ENCODE results near the gene MMRN1.
A peak's percentile ranks its signal among the peaks of the same experiment; 100 is the strongest.

MMRN1 gene

DNA sequence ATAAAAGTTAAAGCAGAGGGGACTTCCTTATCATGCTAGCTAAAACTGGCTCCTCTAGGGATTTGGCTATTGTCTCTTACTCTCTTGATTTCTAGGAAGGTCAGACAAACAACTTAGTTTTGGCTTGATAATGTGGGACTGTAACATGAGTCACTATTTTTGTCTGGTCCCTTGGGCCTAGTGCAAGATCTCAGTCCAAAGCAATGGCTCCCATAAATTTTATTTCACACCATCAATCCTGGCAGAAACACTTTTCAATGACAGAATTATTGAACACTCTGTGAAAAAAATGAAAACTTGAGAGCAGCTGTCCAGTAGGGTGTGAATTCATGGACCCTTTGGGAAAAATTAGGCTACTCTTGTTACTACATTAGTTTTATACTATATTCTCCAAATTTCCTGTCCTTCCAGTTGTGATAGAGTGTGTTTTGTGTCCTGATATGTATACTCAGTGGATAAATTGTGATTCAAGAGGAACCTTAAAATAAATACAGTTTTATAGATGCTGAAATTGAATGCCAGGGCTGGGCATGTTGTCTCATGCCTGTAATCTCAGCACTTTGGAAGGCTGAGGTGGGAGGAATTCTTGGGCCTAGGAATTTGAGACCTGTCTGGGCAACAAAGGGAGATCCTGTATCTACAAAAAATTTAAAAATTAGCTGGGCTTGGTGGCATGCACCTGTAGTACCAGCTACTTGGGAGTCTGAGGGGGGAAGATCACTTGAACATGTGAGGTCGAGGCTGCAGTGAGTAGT lies 46.9 kb upstream of the MMRN1 start (continued):
- TF ChIP-seq, protein P1, sequence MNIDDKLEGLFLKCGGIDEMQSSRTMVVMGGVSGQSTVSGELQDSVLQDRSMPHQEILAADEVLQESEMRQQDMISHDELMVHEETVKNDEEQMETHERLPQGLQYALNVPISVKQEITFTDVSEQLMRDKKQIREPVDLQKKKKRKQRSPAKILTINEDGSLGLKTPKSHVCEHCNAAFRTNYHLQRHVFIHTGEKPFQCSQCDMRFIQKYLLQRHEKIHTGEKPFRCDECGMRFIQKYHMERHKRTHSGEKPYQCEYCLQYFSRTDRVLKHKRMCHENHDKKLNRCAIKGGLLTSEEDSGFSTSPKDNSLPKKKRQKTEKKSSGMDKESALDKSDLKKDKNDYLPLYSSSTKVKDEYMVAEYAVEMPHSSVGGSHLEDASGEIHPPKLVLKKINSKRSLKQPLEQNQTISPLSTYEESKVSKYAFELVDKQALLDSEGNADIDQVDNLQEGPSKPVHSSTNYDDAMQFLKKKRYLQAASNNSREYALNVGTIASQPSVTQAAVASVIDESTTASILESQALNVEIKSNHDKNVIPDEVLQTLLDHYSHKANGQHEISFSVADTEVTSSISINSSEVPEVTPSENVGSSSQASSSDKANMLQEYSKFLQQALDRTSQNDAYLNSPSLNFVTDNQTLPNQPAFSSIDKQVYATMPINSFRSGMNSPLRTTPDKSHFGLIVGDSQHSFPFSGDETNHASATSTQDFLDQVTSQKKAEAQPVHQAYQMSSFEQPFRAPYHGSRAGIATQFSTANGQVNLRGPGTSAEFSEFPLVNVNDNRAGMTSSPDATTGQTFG (tag by site-specific recombination; IDR thresholded peaks at IDR 0.05; ENCODE audit: borderline replicate concordance): no peak
- TF ChIP-seq, protein P2, sequence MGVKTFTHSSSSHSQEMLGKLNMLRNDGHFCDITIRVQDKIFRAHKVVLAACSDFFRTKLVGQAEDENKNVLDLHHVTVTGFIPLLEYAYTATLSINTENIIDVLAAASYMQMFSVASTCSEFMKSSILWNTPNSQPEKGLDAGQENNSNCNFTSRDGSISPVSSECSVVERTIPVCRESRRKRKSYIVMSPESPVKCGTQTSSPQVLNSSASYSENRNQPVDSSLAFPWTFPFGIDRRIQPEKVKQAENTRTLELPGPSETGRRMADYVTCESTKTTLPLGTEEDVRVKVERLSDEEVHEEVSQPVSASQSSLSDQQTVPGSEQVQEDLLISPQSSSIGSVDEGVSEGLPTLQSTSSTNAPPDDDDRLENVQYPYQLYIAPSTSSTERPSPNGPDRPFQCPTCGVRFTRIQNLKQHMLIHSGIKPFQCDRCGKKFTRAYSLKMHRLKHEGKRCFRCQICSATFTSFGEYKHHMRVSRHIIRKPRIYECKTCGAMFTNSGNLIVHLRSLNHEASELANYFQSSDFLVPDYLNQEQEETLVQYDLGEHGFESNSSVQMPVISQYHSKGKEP (tag by site-specific recombination; IDR thresholded peaks at IDR 0.05): no peak; the same call in 1 of the 2 replicates
- TF ChIP-seq ZNF175 (tag by site-specific recombination; IDR thresholded peaks at IDR 0.05): no peak
- TF ChIP-seq ZNF350 (tag by site-specific recombination; IDR thresholded peaks at IDR 0.05): no peak
- no peak for TF ChIP-seq ZNF610 (tag by site-specific recombination; IDR thresholded peaks at IDR 0.05; ENCODE audit: borderline replicate concordance)
- TF ChIP-seq ZNF324 (tag by site-specific recombination; IDR thresholded peaks at IDR 0.05): no peak
- TF ChIP-seq ZSCAN23 (tag by site-specific recombination; IDR thresholded peaks at IDR 0.05): no peak
- TF ChIP-seq YY1 (tag by site-specific recombination; IDR thresholded peaks at IDR 0.05): no peak
- TF ChIP-seq ZBTB8A (tag by site-specific recombination; IDR thresholded peaks at IDR 0.05): peak; percentile 47
- TF ChIP-seq, protein P3, sequence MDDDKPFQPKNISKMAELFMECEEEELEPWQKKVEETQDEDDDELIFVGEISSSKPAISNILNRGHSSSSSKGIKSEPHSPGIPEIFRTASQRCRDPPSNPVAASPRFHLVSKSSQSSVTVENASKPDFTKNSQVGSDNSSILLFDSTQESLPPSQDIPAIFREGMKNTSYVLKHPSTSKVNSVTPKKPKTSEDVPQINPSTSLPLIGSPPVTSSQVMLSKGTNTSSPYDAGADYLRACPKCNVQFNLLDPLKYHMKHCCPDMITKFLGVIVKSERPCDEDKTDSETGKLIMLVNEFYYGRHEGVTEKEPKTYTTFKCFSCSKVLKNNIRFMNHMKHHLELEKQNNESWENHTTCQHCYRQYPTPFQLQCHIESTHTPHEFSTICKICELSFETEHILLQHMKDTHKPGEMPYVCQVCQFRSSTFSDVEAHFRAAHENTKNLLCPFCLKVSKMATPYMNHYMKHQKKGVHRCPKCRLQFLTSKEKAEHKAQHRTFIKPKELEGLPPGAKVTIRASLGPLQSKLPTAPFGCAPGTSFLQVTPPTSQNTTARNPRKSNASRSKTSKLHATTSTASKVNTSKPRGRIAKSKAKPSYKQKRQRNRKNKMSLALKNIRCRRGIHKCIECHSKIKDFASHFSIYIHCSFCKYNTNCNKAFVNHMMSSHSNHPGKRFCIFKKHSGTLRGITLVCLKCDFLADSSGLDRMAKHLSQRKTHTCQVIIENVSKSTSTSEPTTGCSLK (tag by site-specific recombination; IDR thresholded peaks at IDR 0.05): no peak
- no peak for TF ChIP-seq ZNF37A (tag by site-specific recombination; IDR thresholded peaks at IDR 0.05)
- peak; percentile 97 for TF ChIP-seq ZNF843 (tag by site-specific recombination; IDR thresholded peaks at IDR 0.05)
- TF ChIP-seq KLF16 (tag by site-specific recombination; IDR thresholded peaks at IDR 0.05): peak; percentile 16; the same call in 1 of the 2 replicates
- no peak for TF ChIP-seq ZNF747 (tag by site-specific recombination; IDR thresholded peaks at IDR 0.05)
- no peak for TF ChIP-seq ZNF19 (tag by site-specific recombination; IDR thresholded peaks at IDR 0.05; ENCODE audit: low read depth)
- no peak for TF ChIP-seq ZNF600 (tag by site-specific recombination; IDR thresholded peaks at IDR 0.05)
- TF ChIP-seq ZNF585B (tag by site-specific recombination; IDR thresholded peaks at IDR 0.05): no peak
- TF ChIP-seq YY2 (tag by site-specific recombination; IDR thresholded peaks at IDR 0.05): no peak
- peak; percentile 35; the same call in 1 of the 2 replicates for TF ChIP-seq ZNF24 (tag by site-specific recombination; IDR thresholded peaks at IDR 0.05)
- TF ChIP-seq, protein P4, sequence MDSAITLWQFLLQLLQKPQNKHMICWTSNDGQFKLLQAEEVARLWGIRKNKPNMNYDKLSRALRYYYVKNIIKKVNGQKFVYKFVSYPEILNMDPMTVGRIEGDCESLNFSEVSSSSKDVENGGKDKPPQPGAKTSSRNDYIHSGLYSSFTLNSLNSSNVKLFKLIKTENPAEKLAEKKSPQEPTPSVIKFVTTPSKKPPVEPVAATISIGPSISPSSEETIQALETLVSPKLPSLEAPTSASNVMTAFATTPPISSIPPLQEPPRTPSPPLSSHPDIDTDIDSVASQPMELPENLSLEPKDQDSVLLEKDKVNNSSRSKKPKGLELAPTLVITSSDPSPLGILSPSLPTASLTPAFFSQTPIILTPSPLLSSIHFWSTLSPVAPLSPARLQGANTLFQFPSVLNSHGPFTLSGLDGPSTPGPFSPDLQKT (IDR thresholded peaks at IDR 0.05; ENCODE audit: borderline replicate concordance, low read depth, low read length): no peak
- TF ChIP-seq, protein P5, sequence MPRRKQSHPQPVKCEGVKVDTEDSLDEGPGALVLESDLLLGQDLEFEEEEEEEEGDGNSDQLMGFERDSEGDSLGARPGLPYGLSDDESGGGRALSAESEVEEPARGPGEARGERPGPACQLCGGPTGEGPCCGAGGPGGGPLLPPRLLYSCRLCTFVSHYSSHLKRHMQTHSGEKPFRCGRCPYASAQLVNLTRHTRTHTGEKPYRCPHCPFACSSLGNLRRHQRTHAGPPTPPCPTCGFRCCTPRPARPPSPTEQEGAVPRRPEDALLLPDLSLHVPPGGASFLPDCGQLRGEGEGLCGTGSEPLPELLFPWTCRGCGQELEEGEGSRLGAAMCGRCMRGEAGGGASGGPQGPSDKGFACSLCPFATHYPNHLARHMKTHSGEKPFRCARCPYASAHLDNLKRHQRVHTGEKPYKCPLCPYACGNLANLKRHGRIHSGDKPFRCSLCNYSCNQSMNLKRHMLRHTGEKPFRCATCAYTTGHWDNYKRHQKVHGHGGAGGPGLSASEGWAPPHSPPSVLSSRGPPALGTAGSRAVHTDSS (tag by site-specific recombination; IDR thresholded peaks at IDR 0.05): peak; percentile 40; the same call in 1 of the 2 replicates
- TF ChIP-seq, protein P6, sequence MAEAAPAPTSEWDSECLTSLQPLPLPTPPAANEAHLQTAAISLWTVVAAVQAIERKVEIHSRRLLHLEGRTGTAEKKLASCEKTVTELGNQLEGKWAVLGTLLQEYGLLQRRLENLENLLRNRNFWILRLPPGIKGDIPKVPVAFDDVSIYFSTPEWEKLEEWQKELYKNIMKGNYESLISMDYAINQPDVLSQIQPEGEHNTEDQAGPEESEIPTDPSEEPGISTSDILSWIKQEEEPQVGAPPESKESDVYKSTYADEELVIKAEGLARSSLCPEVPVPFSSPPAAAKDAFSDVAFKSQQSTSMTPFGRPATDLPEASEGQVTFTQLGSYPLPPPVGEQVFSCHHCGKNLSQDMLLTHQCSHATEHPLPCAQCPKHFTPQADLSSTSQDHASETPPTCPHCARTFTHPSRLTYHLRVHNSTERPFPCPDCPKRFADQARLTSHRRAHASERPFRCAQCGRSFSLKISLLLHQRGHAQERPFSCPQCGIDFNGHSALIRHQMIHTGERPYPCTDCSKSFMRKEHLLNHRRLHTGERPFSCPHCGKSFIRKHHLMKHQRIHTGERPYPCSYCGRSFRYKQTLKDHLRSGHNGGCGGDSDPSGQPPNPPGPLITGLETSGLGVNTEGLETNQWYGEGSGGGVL (tag by site-specific recombination; IDR thresholded peaks at IDR 0.05): no peak
